Stromal cell of bone marrow (primary cell): ENCODE results near the gene KEAP1.
A peak's percentile ranks its signal among the peaks of the same experiment; 100 is the strongest.

ENCODE experiments used
- DNase-seq: peaks from one replicate; pipeline ENCODE4 v3.0.0-alpha.2; 2012; ENCODE audit warnings: low read depth

The KEAP1 gene

GRCh38 chr19:10523135-10523636 lies 20.0 kb upstream of the KEAP1 start:
- no peak for DNase-seq

- no peak for DNase-seq
Observed at GRCh38 chr19:10521461-10522171, 18.5 kb upstream of the KEAP1 start.

DNA sequence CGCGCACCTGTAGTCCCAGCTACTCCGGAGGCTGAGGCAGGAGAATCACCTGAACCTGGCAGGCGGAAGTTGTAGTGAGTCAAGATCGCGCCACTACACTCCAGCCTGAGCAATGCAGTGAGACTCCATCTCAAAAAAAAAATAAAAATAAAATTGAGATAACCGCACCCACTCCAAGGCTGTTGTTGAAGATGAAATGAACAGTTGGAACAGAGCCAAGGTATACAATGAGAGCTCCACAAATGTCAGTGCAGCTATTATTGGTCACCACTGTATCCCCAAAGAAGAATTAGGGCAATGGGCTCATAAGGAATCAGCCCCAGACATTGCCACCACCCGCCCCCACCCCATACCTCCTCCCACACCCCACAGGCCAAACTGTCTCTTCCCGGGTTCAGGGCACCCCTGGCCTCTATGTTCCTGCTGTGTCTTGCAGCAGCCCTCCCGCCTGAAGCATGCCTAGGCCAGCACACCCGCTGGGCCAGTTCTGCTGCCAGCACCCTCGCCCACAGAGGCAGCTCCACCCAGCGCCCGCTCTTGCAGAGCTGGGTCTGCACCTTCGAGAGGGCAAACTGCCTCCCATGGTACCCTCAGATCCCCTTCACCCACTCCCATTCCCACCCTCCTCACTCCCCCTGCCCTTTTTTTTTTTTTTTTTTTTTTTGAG lies 17.6 kb upstream of the KEAP1 start:
- no peak for DNase-seq

- DNase-seq: no peak
Observed at GRCh38 chr19:10519421-10519820, 16.3 kb upstream of the KEAP1 start.

GRCh38 chr19:10518444-10519361 lies 15.5 kb upstream of the KEAP1 start:
- DNase-seq: no peak

DNA sequence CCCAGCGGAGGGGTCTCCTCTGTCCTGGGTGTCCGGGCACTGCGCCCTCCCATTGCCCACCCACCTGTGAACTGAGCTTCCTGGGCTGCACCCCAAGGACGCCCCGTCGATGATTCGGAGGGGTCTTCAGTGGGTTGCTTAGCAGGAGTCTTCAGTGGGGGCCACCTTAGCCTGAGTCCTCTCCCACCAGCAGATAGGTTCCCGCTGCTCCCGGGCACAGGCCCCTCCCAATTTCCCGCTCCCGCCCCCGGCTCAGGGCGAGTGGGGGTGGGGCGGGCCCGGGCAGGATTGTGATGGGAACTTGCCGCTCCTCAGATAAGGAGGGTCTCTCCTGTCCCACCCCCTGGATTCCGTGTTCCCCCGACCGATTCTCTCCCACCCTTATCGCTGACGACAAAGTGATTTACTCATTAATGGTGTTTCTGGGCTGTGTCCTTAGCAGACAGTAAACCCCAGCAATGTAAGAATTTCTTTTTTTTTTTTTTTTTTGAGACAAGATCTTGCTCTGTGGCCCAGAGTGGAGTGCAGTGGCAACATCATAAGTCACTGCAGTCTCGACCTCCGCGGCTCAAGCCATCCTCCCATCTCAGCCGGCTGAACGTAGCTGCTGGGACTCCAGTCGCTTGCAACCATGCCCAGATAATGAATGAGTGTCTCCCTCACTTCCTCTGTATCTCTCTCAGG lies 14.7 kb upstream of the KEAP1 start:
- no peak for DNase-seq

DNA sequence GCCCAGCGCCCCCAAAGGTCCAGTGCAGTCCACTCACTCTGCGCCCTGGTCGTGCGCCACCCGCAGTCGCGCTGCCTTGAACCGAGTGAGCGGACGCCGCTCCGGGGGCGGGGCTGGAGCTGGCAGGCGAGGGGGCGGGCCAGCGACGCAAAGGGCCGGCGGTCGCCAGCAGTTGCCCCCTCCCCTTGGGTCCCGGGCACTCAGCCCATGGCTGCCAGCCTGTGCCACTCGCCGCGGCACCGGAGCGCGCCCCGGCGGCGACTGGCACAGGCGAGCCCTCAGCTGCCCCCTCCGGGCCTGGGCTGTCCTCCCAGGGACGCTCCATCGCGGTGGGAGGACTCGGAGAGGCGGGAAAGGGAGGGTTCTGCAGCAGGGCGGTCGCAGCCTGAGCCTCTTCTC lies 14.2 kb upstream of the KEAP1 start, which contains the start of gene S1PR5:
S1PR5 (minus strand) TSS at position 87 of the 399 bp plus-strand sequence. CDS start 2,436 bp downstream, outside the sequence.
- DNase-seq: no peak

GRCh38 chr19:10516671-10517286 lies 13.6 kb upstream of the KEAP1 start:
- DNase-seq: no peak

DNA sequence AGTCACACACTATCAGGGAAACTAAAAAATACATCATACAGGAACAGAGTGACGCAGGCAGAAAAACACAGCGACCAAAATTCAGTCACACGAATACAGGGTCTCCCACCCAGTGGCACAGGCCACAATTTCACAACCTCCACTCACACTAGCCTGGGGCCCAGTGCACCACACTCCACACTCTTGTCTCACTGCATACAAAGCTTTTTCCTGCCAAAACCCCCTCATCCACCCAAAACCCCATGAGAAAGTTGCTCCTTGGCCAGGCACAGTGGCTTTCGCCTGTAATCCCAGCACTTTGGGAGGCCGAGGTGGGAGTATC lies 12.9 kb upstream of the KEAP1 start:
- no peak for DNase-seq

DNA sequence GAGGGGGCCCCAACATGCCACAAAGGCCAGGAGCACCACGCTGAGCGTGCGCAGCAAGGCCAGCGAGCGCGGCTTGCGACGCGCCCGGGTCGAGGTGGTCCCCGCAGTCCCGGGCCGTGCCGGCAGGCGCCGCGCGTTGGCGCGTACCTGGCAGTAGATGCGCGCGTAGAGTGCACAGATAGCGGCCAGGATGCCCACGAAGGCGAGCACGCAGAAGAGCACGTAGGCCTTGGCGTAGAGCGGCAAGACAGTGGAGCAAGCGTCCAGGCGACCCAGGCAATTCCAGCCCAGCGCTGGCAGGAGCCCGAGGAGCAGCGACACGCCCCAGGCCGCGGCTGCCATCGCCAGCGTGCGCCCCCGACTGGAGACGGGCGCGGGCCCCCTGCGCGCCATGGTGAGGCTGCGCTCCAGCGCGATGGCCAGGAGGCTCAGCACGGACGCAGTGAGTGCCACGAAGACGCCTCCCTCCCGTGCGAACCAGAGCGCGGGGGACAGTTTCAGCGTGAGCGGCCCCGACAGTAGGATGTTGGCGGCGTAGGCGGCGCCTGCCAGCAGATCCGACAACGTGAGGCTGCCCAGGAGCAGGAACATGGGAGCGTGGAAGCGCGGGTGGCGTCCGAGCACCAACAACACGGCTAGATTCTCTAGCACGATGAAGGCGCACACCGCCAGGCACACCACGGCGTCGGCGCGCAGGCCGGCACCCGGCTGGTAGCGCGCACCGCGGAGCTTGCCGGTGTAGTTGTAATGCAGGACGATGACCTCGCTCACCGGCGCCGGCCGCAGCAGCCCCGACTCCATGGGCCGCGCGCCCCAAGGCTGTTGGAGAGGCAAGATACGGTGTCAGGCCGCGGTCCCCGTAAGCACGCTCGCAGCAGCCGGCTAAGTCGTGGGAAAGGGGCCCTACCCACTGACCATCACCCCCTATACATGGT lies 11.3 kb upstream of the KEAP1 start:
- DNase-seq: no peak

GRCh38 chr19:10513223-10513622 lies 10.1 kb upstream of the KEAP1 start:
- DNase-seq: no peak

DNA sequence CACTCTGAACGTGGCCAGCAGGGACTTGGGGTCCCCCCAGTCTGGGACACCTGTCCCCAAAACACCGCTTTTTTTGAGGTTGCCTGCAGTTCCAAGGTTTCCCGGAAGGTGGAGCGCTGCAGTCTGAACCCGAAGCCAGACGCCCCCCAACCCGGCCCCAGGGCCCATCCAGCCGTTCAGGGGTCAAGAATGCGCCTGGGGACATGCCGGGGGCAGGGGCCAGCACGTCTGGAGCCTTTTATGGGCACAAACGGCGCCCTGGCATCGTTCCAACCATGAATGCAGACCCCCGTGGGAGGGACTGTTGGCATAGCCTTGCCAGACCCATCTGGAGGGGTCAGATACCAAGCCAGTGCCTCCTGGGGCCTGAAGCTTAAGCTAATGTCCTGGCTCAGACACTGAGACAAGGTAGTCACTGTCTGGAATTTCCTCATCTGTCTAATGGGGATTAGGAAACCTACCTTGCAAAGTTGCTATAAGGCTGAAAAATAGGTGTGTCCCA lies 7.2 kb upstream of the KEAP1 start:
- DNase-seq: no peak

DNA sequence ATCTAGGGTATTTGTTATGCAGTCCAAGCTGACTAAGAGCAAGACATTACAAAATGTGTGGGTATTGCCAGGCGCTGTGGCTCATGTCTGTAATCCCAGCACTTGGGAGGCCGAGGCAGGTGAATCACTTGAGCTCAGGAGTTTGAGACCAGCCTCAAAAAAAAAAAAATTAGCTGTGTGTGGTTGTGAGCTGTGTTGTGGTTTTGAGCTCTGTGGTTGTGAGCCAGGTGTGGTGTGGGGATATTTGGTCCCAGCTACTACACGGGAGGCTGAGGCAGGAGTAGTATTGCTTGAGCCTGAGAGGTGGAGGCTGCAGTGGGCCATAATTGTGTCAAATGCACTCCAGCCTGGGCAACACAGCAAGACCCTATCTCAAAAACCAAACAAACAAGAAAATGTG lies 5.6 kb upstream of the KEAP1 start:
- DNase-seq: no peak

GRCh38 chr19:10508036-10508435 lies 4.9 kb upstream of the KEAP1 start:
- no peak for DNase-seq

- no peak for DNase-seq
Observed at GRCh38 chr19:10505583-10506229, 2.5 kb upstream of the KEAP1 start.

- DNase-seq: peak; percentile 77
Observed at GRCh38 chr19:10502524-10503001, 593 bp downstream of the KEAP1 start.

- DNase-seq: no peak
Observed at GRCh38 chr19:10501971-10502523, 1.1 kb downstream of the KEAP1 start.

DNA sequence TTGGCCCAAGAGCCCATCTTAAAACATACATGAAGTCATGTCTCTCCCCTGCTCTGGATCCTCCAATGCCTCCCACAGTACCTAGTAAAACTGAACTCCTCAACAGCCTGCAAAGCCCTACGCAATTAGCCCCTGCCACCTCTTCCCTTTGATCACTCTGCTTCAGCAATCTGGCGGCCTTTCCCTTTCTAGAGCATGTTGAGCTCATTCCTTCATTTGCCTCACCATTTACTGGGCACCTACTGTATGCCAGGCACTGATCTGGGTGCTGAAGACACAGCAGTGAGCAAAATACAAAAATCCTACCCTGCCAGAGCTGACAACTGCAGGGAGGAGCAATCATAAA lies 2.9 kb downstream of the KEAP1 start:
- DNase-seq: no peak

DNA sequence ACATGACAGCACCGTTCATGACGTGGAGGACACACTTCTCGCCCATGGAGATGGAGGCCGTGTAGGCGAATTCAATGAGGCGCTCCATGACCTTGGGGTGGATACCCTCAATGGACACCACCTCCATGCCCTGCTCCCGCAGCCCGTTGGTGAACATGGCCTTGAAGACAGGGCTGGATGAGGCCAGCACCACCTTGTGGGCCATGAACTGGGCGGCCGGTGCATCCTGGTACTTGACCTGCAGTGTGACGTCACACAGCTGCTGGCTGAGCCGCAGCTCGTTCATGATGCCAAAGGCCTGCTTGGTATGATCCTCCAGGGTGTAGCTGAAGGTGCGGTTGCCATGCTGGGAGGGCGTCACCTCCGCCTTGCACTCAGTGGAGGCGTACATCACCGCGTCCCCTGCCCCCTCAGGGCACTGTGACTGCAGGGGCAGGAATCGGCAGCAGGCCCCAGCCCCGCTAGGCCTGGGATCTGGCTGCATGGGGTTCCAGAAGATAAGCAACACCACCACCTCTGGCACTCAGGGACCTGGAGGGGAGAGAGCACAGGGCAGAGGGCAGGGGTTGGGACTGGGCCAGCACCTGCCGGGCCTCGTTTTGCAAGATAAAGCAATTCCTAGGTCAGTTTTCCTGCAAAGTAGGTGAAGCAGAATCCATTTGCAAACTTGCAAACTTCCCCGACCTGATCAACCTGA lies 3.5 kb downstream of the KEAP1 start:
- DNase-seq: no peak
